K562 (cell line): ENCODE results near the gene ANGPTL3. TPM values are rescaled to one million over a fixed set of nuclear protein-coding genes. Genes with fewer than 3 reads are reported as not detected.

Experiments used
- ATAC-seq: fragments of 200-7000 bp; cut with Tn5 transposase; 3 replicates; pipeline ENCODE4 v1.9.1; 2020; ENCODE audit warnings: moderate library complexity
- BruUV-seq: library from RNA; stranded (reverse); fragments of 400-500 nt; replicated peaks from 2 replicates; lab custom pipeline; 2021; lab: Mats Ljungman, UMichigan
- CTCF ChIA-PET: fragments of 300-600 bp; formaldehyde crosslinking; extraction: SDS; loops from one replicate; lab custom pipeline; 2021; ENCODE audit warnings: low intra/inter-chr PET ratio; lab: Yijun Ruan, JAX
- POLR2A ChIA-PET: fragments of 300-600, 350-650 bp; sonication (Branson Sonifier 250); formaldehyde crosslinking; extraction: SDS; loops from one replicate; lab custom pipeline; 2021; ENCODE audit warnings: antibody characterized with exemption, inconsistent platforms; lab: Yijun Ruan, JAX
- DNase-seq, 4 experiments: peaks; one replicate each; pipeline versions ENCODE4 v3.0.0 to v3.0.0-alpha.2; 2011 to 2018; ENCODE audit warnings: low spot score in 3 of 4, mixed read lengths in 3 of 4; ENCODE audit errors: extremely low read depth in 1 of 4
- FAIRE-seq: peaks from 2 replicates; lab custom pipeline; 2011; peaks lifted over from hg19 to GRCh38; lab: Jason Lieb, UNC
- H2AFZ ChIP-seq: 2 replicates; pipeline ENCODE4 v1.6.0; 2011; ENCODE audit warnings: low read depth, low read length, control low read depth, inconsistent platforms
- H3K27ac ChIP-seq: fragments of 200-600 bp; 3 replicates; pipeline ENCODE4 v1.8.0; 2011; ENCODE audit warnings: low read depth, mild to moderate bottlenecking, control low read depth, inconsistent platforms, low read length, moderate library complexity, mixed read lengths; ENCODE audit errors: extremely low read depth
- H3K27me3 ChIP-seq, 2 experiments: fragments of 300-600 bp in 1 of 2; 2 replicates in 1 of 2; 3 replicates in 1 of 2; pipeline versions ENCODE4 v1.6.0 to v1.8.0; 2011; ENCODE audit warnings: inconsistent platforms in 2 of 2, low read length in 2 of 2, mild to moderate bottlenecking in 1 of 2, mixed read lengths in 1 of 2, moderate library complexity in 1 of 2; ENCODE audit not compliant: control insufficient read depth in 2 of 2, insufficient read depth in 2 of 2
- H3K36me3 ChIP-seq: fragments of 300-600 bp; 3 replicates; pipeline ENCODE4 v1.8.0; 2011; ENCODE audit warnings: mild to moderate bottlenecking, low read length, inconsistent platforms; ENCODE audit not compliant: control insufficient read depth, insufficient read depth
- H3K4me1 ChIP-seq, 2 experiments: fragments of 200-600 bp in 1 of 2; replicated peaks in 1 of 2; 2 replicates in 1 of 2; 3 replicates in 1 of 2; pipeline versions ENCODE4 v1.5.1 to v1.8.0; 2011; ENCODE audit warnings: inconsistent platforms in 2 of 2, low read length in 2 of 2, mild to moderate bottlenecking in 1 of 2, mixed read lengths in 1 of 2, moderate library complexity in 1 of 2; ENCODE audit not compliant: control insufficient read depth in 2 of 2, insufficient read depth in 2 of 2
- H3K4me2 ChIP-seq: 2 replicates; pipeline ENCODE4 v1.6.1; 2011; ENCODE audit warnings: low read length, control low read depth, inconsistent platforms, mixed read lengths; ENCODE audit not compliant: insufficient read depth
- H3K4me3 ChIP-seq: fragments of 200-600 bp; sonication (generic), shearing (Covaris generic); 2 replicates; pipeline ENCODE4 v1.5.1; 2016; ENCODE audit warnings: control low read depth, inconsistent platforms
- H3K79me2 ChIP-seq: fragments of 200-600 bp; 3 replicates; pipeline ENCODE4 v1.8.0; 2011; ENCODE audit warnings: low read length, inconsistent platforms; ENCODE audit not compliant: control insufficient read depth, insufficient read depth
- H3K9ac ChIP-seq, 2 experiments: 2 replicates each; pipeline versions ENCODE4 v1.6.0 to v1.6.1; 2011; ENCODE audit warnings: low read depth in 2 of 2, low read length in 2 of 2, control low read depth in 1 of 2, inconsistent platforms in 1 of 2, mild to moderate bottlenecking in 1 of 2, mixed read lengths in 1 of 2; ENCODE audit not compliant: insufficient read depth in 1 of 2
- H3K9me1 ChIP-seq: one replicate; pipeline ENCODE4 v1.6.0; 2011; ENCODE audit warnings: inconsistent platforms, mild to moderate bottlenecking, low read length, moderate library complexity; ENCODE audit not compliant: control insufficient read depth, insufficient read depth
- H3K9me3 ChIP-seq: replicated peaks from 2 replicates; pipeline ENCODE4 v1.5.1; 2011; ENCODE audit warnings: low read depth, low read length, inconsistent platforms; ENCODE audit not compliant: control insufficient read depth, insufficient read depth
- H4K20me1 ChIP-seq: replicated peaks from 2 replicates; pipeline ENCODE4 v1.6.1; 2011; ENCODE audit warnings: low read length, inconsistent platforms, mixed read lengths; ENCODE audit not compliant: control insufficient read depth, insufficient read depth
- FOXJ3 ChIP-seq: sonication (generic); formaldehyde crosslinking; IDR thresholded peaks from 2 replicates; pipeline ENCODE4 v1.4.0; 2020; ENCODE audit warnings: mild to moderate bottlenecking, missing genetic modification reagents
- HDAC6 ChIP-seq: IDR thresholded peaks from 2 replicates; pipeline ENCODE4 v1.6.1; 2012; ENCODE audit warnings: low read depth, mild to moderate bottlenecking, control low read depth, inconsistent platforms, low read length, moderate library complexity
- HNRNPL ChIP-seq: fragments of 200-400 bp; formaldehyde crosslinking; IDR thresholded peaks from 2 replicates; pipeline ENCODE4 v1.6.1; 2017; ENCODE audit warnings: low read depth, mild to moderate bottlenecking, low read length
- PYGO2 ChIP-seq: fragments of 450-650 bp; IDR thresholded peaks from 2 replicates; pipeline ENCODE4 v1.6.1; 2016; ENCODE audit warnings: mild to moderate bottlenecking, missing genetic modification characterization, moderate library complexity, missing compliant biosample characterization
- TAF15 ChIP-seq: fragments of 200-400 bp; formaldehyde crosslinking; IDR thresholded peaks from 2 replicates; pipeline ENCODE4 v1.6.1; 2017; ENCODE audit warnings: mild to moderate bottlenecking, low read depth, low read length, moderate library complexity
- ZBED1 ChIP-seq: IDR thresholded peaks from 2 replicates; pipeline ENCODE4 v1.6.1; 2014
- ZNF146 ChIP-seq: IDR thresholded peaks from one replicate; pipeline ENCODE4 v1.6.1; 2018; ENCODE audit warnings: missing compliant biosample characterization; ENCODE audit not compliant: unreplicated experiment
- ZNF699 ChIP-seq: fragments of 250-450 bp; sonication (Bioruptor Pico); IDR thresholded peaks from 2 replicates; pipeline ENCODE4 v1.8.0; 2021; ENCODE audit warnings: mild to moderate bottlenecking, moderate library complexity; ENCODE audit not compliant: insufficient replicate concordance
- WGBS: fragments of 100-300 bp; shearing (Covaris generic); methylation state at CpG from one replicate; pipeline ENCODE4 v1.1.6; 2016; ENCODE audit warnings: low coverage, mixed read lengths; ENCODE audit not compliant: insufficient coverage; ENCODE audit errors: missing lambda C conversion rate; 5-methylcytosine and 5-hydroxymethylcytosine counted together
- in situ Hi-C: fragments of 300-500 bp; cut with MboI; formaldehyde crosslinking; loops from 4 replicates; pipeline ENCODE4 v1.15.0; 2018; ENCODE audit warnings: inconsistent platforms, mixed read lengths
- intact Hi-C: fragments of 100-400 bp; cut with micrococcal nuclease; formaldehyde crosslinking; loops from 2 replicates; pipeline ENCODE4 v1.14.2; 2022
- polyA plus RNA-seq, 8 experiments: library from polyadenylated mRNA; depleted of rRNA in 4 of 8; stranded (reverse) in 5 of 8; unstranded in 3 of 8; fragments of >200 nt; fragmentation: Nextera tagmentation in 2 of 8; fragmentation: Illumina TruSeq in 1 of 8; extraction: Ambion mirVana in 2 of 8; extraction: Trizol in 1 of 8; gene quantifications; 2 replicates each; pipeline versions ENCODE4 v1.2.1 to v1.2.3, GENCODE V29; 2011 to 2014; ENCODE audit warnings: inconsistent platforms in 1 of 8, missing spikeins in 1 of 8
- total RNA-seq, 7 experiments: library from RNA; depleted of rRNA in 6 of 7; stranded (reverse); fragments of >200 nt in 6 of 7; fragmentation: Illumina TruSeq in 2 of 7; extraction: Trizol in 2 of 7; gene quantifications; 2 replicates each; pipeline versions ENCODE4 v1.2.1 to v1.2.3, GENCODE V29; 2011 to 2021; ENCODE audit warnings: low replicate concordance in 1 of 7

Gene ANGPTL3
- total and polyA plus RNA-seq, 9 of the 15 experiments (the other 6 are each of a cell fraction or from before 2014, with no cell fraction given) = not detected

- TF ChIP-seq PYGO2 (tag) = no peak
Measured at GRCh38 chr1:62590255-62590969, 6.9 kb upstream of the ANGPTL3 start (continued).

- H3K9me1 ChIP-seq = no peaks in the 10 kb centered on the region
- H3K9ac ChIP-seq = no peak overlapping the region
- H3K4me2 ChIP-seq = no peak overlapping the region
- H2AFZ ChIP-seq = no peak overlapping the region
- no peak overlapping the region for H3K27ac ChIP-seq
- CTCF ChIA-PET = no interaction called here
- H3K4me3 ChIP-seq = no peak overlapping the region
- H3K36me3 ChIP-seq = no peaks in the 10 kb centered on the region
- no peaks in the 10 kb centered on the region for H3K27me3 ChIP-seq
- no peaks in the 10 kb centered on the region for H4K20me1 ChIP-seq
- no TSS peak for BruUV-seq
- DNase-seq = no peak
- no peak for ATAC-seq
- H3K9me3 ChIP-seq = no peaks in the 10 kb centered on the region
- FAIRE-seq = no peak
- POLR2A ChIA-PET = interaction anchor here (0.9 kb wide), 1 partner anchor 13 kb away, joined by 3 read pairs; no protein-coding TSS in a partner anchor
- H3K4me1 ChIP-seq = no peaks in the 10 kb centered on the region
- intact Hi-C loops (no loop called here), in situ Hi-C loops (no loop called here)
- TF ChIP-seq FOXJ3 (CRISPR knock-in tag) (no peak), ZBED1 (no peak), HDAC6 (no peak), HNRNPL (no peak), ZNF699 (CRISPR knock-in tag) (no peak), TAF15 (no peak), ZNF146 (CRISPR knock-in tag) (peak; percentile 54)
- TF ChIP-seq, all 486 proteins: peak for 1
- 38% methylated on average over 1 of the region's 1 CpG for WGBS
- no peaks in the 10 kb centered on the region for H3K79me2 ChIP-seq
Measured at GRCh38 chr1:62590970-62591368, 6.4 kb upstream of the ANGPTL3 start.
